Measurements from ENCODE around the gene PCDH8.

DNA sequence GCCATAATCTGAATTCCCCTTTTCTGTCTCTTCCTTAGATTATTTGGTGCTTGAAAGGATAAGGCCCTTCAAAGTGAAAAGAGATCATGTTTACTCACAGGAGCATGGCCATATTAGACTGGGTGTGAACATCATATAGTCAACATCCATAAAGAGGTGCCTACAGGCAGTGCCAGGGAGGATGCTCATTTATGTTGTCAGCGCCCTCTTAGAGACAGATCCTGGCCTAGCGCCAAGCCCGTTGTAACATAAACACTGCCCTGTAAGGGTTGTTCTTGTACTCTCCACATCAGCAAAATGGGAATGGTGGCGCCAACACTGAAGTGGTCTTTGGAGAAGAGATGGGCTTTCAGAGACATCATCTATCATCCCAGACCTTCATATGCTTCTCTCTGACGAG is 16.1 kb downstream of the PCDH8 start:
- TF ChIP-seq, protein P1, sequence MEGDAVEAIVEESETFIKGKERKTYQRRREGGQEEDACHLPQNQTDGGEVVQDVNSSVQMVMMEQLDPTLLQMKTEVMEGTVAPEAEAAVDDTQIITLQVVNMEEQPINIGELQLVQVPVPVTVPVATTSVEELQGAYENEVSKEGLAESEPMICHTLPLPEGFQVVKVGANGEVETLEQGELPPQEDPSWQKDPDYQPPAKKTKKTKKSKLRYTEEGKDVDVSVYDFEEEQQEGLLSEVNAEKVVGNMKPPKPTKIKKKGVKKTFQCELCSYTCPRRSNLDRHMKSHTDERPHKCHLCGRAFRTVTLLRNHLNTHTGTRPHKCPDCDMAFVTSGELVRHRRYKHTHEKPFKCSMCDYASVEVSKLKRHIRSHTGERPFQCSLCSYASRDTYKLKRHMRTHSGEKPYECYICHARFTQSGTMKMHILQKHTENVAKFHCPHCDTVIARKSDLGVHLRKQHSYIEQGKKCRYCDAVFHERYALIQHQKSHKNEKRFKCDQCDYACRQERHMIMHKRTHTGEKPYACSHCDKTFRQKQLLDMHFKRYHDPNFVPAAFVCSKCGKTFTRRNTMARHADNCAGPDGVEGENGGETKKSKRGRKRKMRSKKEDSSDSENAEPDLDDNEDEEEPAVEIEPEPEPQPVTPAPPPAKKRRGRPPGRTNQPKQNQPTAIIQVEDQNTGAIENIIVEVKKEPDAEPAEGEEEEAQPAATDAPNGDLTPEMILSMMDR (conservative IDR thresholded peaks at IDR 0.05; ENCODE audit: low read length) = no peak
- TF ChIP-seq EZH2phosphoT487 (IDR thresholded peaks at IDR 0.05; ENCODE audit: borderline replicate concordance) = no peak

All from Loucy (cell line).